IgD-negative memory B cell (primary cell): Measurements from ENCODE around the gene COPS7B. TPM values are rescaled to one million over a fixed set of nuclear protein-coding genes. Genes with fewer than 3 reads are reported as not detected.
"Not testable (repeated sequence)": the region's sequence is repeated elsewhere in the genome, so short reads cannot be mapped to it uniquely, and the experiment has no call there.

Source experiments
- H3K27ac Mint-ChIP-seq, 3 donors: one replicate each; pipeline ENCODE4 v1.8.0; 2020 to 2022; ENCODE audit warnings: mild to moderate bottlenecking in 3 of 3, mixed read lengths in 3 of 3, moderate library complexity in 1 of 3
- H3K27me3 Mint-ChIP-seq: one replicate; pipeline ENCODE4 v1.8.0; 2021; ENCODE audit warnings: mixed read lengths
- H3K36me3 Mint-ChIP-seq: one replicate; pipeline ENCODE4 v1.8.0; 2020; ENCODE audit warnings: mild to moderate bottlenecking, mixed read lengths
- H3K4me1 Mint-ChIP-seq, 3 donors: one replicate each; pipeline ENCODE4 v1.8.0; 2020 to 2022; ENCODE audit warnings: mixed read lengths in 3 of 3, mild to moderate bottlenecking in 1 of 3
- H3K4me3 Mint-ChIP-seq, 4 donors: one replicate each; pipeline ENCODE4 v1.8.0; 2020 to 2022; ENCODE audit warnings: mild to moderate bottlenecking in 4 of 4, mixed read lengths in 4 of 4, moderate library complexity in 3 of 4
- H3K9me3 Mint-ChIP-seq, 3 donors: one replicate each; pipeline ENCODE4 v1.8.0; 2020 to 2021; ENCODE audit warnings: mixed read lengths in 3 of 3, mild to moderate bottlenecking in 1 of 3
- polyA plus RNA-seq: library from polyadenylated mRNA; unstranded; fragments of 300-500 nt; fragmentation: Illumina TruSeq; gene quantifications from one replicate; pipeline ENCODE4 v1.2.3, GENCODE V29; 2021

COPS7B gene
- 40.7 TPM for polyA plus RNA-seq

GRCh38 chr2:231786177-231786916, at the start of gene COPS7B:
Gene COPS7B, plus strand, starts transcription at chr2:231786445. Its CDS starts 2,126 bp downstream, at chr2:231788571.
- no peaks in the 10 kb centered on the region for H3K9me3 Mint-ChIP-seq
- peak within 1 kb of the TSS; percentile 93 to 97 (median 95) for H3K27ac Mint-ChIP-seq
- H3K4me1 Mint-ChIP-seq, result peaks cover 49 to 59% (median 50%) of the 10 kb centered on the region in 3 donors
- H3K4me3 Mint-ChIP-seq, result peak within 1 kb of the TSS; percentile 87 to 98 (median 96)
- H3K36me3 Mint-ChIP-seq, result peaks cover 2% of the 10 kb centered on the region
- no peaks in the 10 kb centered on the region for H3K27me3 Mint-ChIP-seq

GRCh38 chr2:231737761-231738160, 48.5 kb upstream of the COPS7B start:
- H3K4me3 Mint-ChIP-seq, result peak overlapping the region in 1 of 4 donors; percentile 12
- no peaks in the 10 kb centered on the region for H3K4me1 Mint-ChIP-seq
- no peaks in the 10 kb centered on the region for H3K27me3 Mint-ChIP-seq
- no peaks in the 10 kb centered on the region for H3K36me3 Mint-ChIP-seq
- no peak overlapping the region for H3K27ac Mint-ChIP-seq
- no peaks in the 10 kb centered on the region for H3K9me3 Mint-ChIP-seq

- H3K4me3 Mint-ChIP-seq, result no peak overlapping the region
- H3K27me3 Mint-ChIP-seq, result peaks cover 1% of the 10 kb centered on the region
- no peaks in the 10 kb centered on the region for H3K9me3 Mint-ChIP-seq
- H3K36me3 Mint-ChIP-seq, result no peaks in the 10 kb centered on the region
- no peak overlapping the region for H3K27ac Mint-ChIP-seq
- H3K4me1 Mint-ChIP-seq, result peaks cover 0 to 4% (median 2%) of the 10 kb centered on the region in 3 donors
Observed at GRCh38 chr2:231743376-231744116, 42.7 kb upstream of the COPS7B start.

- no peak overlapping the region for H3K27ac Mint-ChIP-seq
- H3K4me3 Mint-ChIP-seq, result no peak overlapping the region
- peaks cover 0 to 4% (median 2%) of the 10 kb centered on the region in 3 donors for H3K4me1 Mint-ChIP-seq
- peaks cover 1% of the 10 kb centered on the region for H3K27me3 Mint-ChIP-seq
- H3K9me3 Mint-ChIP-seq, result no peaks in the 10 kb centered on the region
- no peaks in the 10 kb centered on the region for H3K36me3 Mint-ChIP-seq
Observed at GRCh38 chr2:231745303-231746038, 40.8 kb upstream of the COPS7B start.

- not testable (repeated sequence) for H3K9me3 Mint-ChIP-seq, H3K4me3 Mint-ChIP-seq, H3K27ac Mint-ChIP-seq, H3K27me3 Mint-ChIP-seq, H3K36me3 Mint-ChIP-seq, H3K4me1 Mint-ChIP-seq
Observed at GRCh38 chr2:231748153-231748896, 37.9 kb upstream of the COPS7B start.

GRCh38 chr2:231749016-231749415, 37.2 kb upstream of the COPS7B start:
- H3K9me3 Mint-ChIP-seq, H3K4me3 Mint-ChIP-seq, H3K27me3 Mint-ChIP-seq, H3K27ac Mint-ChIP-seq, H3K4me1 Mint-ChIP-seq, H3K36me3 Mint-ChIP-seq: not testable (repeated sequence)

- no peak overlapping the region for H3K27ac Mint-ChIP-seq
- peaks cover 0 to 4% (median 2%) of the 10 kb centered on the region in 3 donors for H3K4me1 Mint-ChIP-seq
- H3K36me3 Mint-ChIP-seq, result no peaks in the 10 kb centered on the region
- H3K9me3 Mint-ChIP-seq, result no peaks in the 10 kb centered on the region
- H3K4me3 Mint-ChIP-seq, result no peak overlapping the region
- peaks cover 1% of the 10 kb centered on the region for H3K27me3 Mint-ChIP-seq
Observed at GRCh38 chr2:231751042-231751815, 35.0 kb upstream of the COPS7B start.

GRCh38 chr2:231752061-231752460, 34.2 kb upstream of the COPS7B start:
- no peaks in the 10 kb centered on the region for H3K4me1 Mint-ChIP-seq
- no peak overlapping the region for H3K27ac Mint-ChIP-seq
- no peaks in the 10 kb centered on the region for H3K27me3 Mint-ChIP-seq
- no peak overlapping the region for H3K4me3 Mint-ChIP-seq
- no peaks in the 10 kb centered on the region for H3K9me3 Mint-ChIP-seq
- no peaks in the 10 kb centered on the region for H3K36me3 Mint-ChIP-seq

- no peak overlapping the region for H3K27ac Mint-ChIP-seq
- no peak overlapping the region for H3K4me3 Mint-ChIP-seq
- H3K36me3 Mint-ChIP-seq, result peaks cover 4% of the 10 kb centered on the region
- H3K27me3 Mint-ChIP-seq, result no peaks in the 10 kb centered on the region
- H3K9me3 Mint-ChIP-seq, result no peaks in the 10 kb centered on the region
- peaks cover 0 to 5% (median 4%) of the 10 kb centered on the region in 3 donors for H3K4me1 Mint-ChIP-seq
Observed at GRCh38 chr2:231761735-231762134, 24.5 kb upstream of the COPS7B start.

GRCh38 chr2:231764124-231764523, 22.1 kb upstream of the COPS7B start:
- peaks cover 6% of the 10 kb centered on the region for H3K36me3 Mint-ChIP-seq
- no peak overlapping the region for H3K4me3 Mint-ChIP-seq
- H3K27ac Mint-ChIP-seq, result peak overlapping the region in 1 of 3 donors; percentile 82
- H3K9me3 Mint-ChIP-seq, result no peaks in the 10 kb centered on the region
- peaks cover under 1 to 5% (median 4%) of the 10 kb centered on the region in 3 donors for H3K4me1 Mint-ChIP-seq
- no peaks in the 10 kb centered on the region for H3K27me3 Mint-ChIP-seq

GRCh38 chr2:231764760-231765159, 21.5 kb upstream of the COPS7B start:
- Mint-ChIP-seq H3K4me3 (no peak overlapping the region), H3K27me3 (no peaks in the 10 kb centered on the region), H3K36me3 (peaks cover 9% of the 10 kb centered on the region), H3K4me1 (peaks cover 4 to 6% (median 5%) of the 10 kb centered on the region in 3 donors), H3K27ac (no peak overlapping the region), H3K9me3 (no peaks in the 10 kb centered on the region)

GRCh38 chr2:231765496-231765929, 20.7 kb upstream of the COPS7B start:
- no peak overlapping the region for H3K4me3 Mint-ChIP-seq

GRCh38 chr2:231769170-231770136, 16.8 kb upstream of the COPS7B start:
- Mint-ChIP-seq H3K36me3 (peaks cover 10% of the 10 kb centered on the region), H3K27me3 (no peaks in the 10 kb centered on the region), H3K9me3 (no peaks in the 10 kb centered on the region), H3K4me3 (no peak overlapping the region), H3K4me1 (peaks cover 0 to 7% (median 4%) of the 10 kb centered on the region in 3 donors), H3K27ac (no peak overlapping the region)

More at GRCh38 chr2:231765496-231765929, 20.7 kb upstream of the COPS7B start:
- Mint-ChIP-seq H3K4me1 (peaks cover 4 to 6% (median 5%) of the 10 kb centered on the region in 3 donors), H3K27me3 (no peaks in the 10 kb centered on the region), H3K27ac (peak overlapping the region in 2 of 3 donors; percentile 21 to 32), H3K36me3 (peaks cover 9% of the 10 kb centered on the region), H3K9me3 (no peaks in the 10 kb centered on the region)
